HG03139 (cell line): ENCODE measurements around the gene ATM.
"Not testable (repeated sequence)": the region's sequence is repeated elsewhere in the genome, so short reads cannot be mapped to it uniquely, and the experiment has no call there.

Experiments used
- ATAC-seq: cut with Tn5 transposase; IDR thresholded peaks from one replicate; pipeline ENCODE4 v1.9.1; 2021; ENCODE audit not compliant: unreplicated experiment

ATM gene

DNA sequence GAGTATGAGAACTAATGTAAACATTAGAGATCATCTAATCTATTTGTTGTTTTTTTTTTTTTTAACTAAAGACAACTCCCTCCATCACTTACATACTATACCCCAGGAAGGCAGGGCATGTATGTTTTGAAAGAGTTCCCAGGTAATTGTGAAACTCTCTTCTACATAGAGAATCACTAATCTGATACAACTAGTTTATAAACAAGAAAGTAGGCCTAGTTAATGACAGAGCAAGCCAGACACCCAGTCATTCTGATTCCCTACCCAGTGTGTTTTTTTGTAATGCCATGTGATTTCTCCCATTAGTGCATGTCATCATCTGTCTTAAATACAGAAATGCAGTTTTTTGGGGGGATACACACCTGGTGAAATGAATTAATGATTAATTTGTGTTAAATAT lies 123.6 kb downstream of the ATM start:
- no peak for ATAC-seq

DNA sequence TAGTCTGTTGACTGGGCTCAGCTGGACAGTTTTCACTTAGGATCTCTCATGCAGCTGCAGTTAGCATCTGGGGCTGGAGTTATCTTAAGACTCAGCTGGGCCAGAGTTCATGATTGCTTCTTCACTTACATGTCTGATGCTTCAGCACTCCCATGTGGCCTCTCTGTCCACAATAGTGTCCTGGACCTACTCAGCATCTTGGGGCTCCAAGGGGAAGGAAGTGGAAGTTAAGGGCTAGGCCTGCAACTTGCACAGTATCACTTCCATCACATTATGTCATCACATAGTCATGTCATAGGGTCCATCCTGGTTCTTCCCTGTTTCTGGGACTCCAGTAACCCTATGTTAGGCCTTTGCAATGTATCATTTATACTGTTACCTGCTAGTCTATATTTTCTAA lies 128.6 kb downstream of the ATM start:
- ATAC-seq = no peak

GRCh38 chr11:108364159-108364558 lies 141.3 kb downstream of the ATM start:
- no peak for ATAC-seq

- ATAC-seq = no peak
Observed at GRCh38 chr11:108368134-108368533, 145.3 kb downstream of the ATM start.

DNA sequence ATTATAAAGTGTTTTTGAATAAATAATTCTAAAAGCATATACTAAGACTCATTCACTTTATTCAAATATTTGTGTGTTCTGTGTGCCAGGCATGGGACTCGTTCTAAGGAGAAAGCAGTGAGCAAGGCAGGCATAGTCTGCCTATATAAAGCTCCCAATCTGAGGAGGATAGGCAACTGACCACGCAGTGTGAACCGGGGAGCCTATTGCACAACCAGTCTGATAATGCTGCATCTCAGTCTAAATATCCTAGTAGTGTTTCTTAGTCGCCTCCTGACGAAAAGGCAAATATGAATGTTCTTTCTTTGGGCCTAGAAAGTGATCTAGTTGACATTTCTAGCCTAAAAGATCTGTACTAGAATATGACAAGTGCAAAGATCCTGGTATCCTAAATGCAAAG lies 146.2 kb downstream of the ATM start:
- ATAC-seq = no peak

- ATAC-seq = no peak
Observed at GRCh38 chr11:108370315-108370714, 147.4 kb downstream of the ATM start.

- no peak for ATAC-seq
Observed at GRCh38 chr11:108370990-108371389, 148.1 kb downstream of the ATM start.

DNA sequence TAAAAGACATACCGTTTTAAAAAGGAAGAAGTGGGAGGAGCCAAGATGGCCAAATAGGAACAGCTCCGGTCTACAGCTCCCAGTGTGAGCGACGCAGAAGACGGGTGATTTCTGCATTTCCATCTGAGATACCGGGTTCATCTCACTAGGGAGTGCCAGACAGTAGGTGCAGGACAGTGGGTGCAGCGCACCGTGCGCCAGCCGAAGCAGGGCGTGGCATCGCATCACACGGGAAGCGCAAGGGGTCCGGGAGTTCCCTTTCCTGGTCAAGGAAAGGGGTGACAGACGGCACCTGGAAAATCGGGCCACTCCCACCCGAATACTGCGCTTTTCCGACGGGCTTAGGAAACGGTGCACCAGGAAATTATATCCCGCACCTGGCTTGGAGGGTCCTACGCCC lies 150.6 kb downstream of the ATM start:
- ATAC-seq = not testable (repeated sequence)

- ATAC-seq = no peak
Observed at GRCh38 chr11:108388576-108388975, 165.7 kb downstream of the ATM start.

- ATAC-seq = no peak
Observed at GRCh38 chr11:108392353-108392752, 169.5 kb downstream of the ATM start.

GRCh38 chr11:108393046-108393445 lies 170.2 kb downstream of the ATM start:
- ATAC-seq = no peak

DNA sequence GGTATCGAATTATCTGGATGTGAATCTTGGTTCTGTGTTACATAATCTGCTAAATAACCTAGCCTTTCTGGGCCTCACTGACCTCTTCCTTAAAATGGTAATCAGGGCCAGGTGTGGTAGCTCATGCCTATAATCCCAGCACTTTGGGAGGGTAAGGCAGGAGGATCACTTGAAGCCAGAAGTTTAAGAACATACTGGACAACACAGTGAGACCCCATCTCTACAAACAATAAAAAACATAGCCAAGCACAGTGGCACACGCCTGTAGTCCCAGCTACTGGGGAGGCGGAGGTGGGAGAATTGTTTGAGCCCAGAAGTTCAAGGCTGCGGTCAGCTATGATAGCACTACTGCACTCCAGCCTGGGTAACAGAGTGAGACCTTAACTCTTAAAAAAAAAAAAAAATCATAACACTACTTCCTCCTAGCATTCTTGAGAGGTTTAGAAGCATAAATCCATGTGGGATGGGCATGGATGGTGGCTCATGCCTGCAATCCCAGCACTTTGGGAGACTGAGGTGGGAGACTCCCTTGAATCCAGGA lies 171.9 kb downstream of the ATM start:
- ATAC-seq = no peak

GRCh38 chr11:108396672-108397071 lies 173.8 kb downstream of the ATM start:
- not testable (repeated sequence) for ATAC-seq

DNA sequence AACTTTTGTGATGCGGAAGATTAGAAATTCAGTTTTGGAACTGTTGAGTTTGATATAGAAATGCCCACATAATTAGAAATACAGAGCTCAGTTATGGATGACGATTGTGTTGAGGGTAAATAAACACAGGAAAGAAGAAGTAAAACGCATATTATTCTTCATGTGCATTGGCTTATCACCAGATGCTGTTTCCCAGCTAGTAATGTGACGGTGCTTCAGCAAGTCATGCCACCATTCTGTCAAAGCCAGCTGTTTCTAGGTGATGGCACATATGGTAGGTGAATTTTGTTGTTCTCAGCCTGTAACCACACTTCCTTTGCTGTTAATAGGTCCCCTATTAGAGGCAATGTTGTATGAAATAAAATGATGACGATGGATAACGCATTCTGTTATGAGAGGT lies 175.6 kb downstream of the ATM start:
- no peak for ATAC-seq

GRCh38 chr11:108402241-108402640 lies 179.4 kb downstream of the ATM start:
- ATAC-seq = no peak

DNA sequence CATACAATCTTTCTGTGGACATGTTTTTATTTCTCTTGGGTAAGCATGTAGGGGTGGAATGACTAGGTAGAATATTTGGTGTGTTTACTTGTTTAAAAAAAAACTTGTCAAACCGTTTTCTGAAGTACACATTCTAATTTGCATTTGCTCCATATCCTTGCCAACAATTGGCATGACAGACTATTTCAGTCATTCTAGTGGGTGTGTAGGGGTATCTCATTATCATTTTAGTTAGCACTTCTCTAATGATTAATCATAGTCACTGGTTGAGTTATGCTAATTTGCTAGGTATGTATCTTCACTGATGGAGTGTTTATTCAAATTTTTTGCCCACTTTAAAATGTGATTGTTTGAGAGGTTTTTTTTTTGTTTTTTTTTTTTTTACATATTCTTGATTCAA lies 180.2 kb downstream of the ATM start:
- ATAC-seq = no peak

GRCh38 chr11:108405706-108406105 lies 182.8 kb downstream of the ATM start:
- no peak for ATAC-seq

GRCh38 chr11:108414958-108415357 lies 192.1 kb downstream of the ATM start:
- ATAC-seq = no peak

DNA sequence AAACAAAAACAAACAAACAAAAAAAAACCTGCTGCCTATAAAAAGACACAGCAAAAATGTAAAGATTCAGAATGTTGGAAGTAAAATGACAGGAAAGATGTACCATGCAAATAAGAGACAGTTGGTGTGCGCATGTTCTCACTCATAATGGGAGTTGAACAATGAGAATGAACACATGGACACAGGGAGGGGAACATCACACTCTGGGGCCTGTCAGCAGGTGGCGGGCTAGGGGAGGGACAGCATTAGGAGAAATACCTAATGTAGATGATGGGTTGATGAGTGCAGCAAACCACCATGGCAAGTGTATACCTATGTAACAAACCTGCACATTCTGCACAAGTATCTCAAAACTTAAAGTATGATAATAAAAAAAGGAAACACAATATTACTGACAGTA lies 194.7 kb downstream of the ATM start:
- not testable (repeated sequence) for ATAC-seq
